GM21447 (cell line): ENCODE data around the gene NR3C2.

Experiments used
- ATAC-seq: cut with Tn5 transposase; IDR thresholded peaks from one replicate; pipeline ENCODE4 v1.9.1; 2021; ENCODE audit not compliant: unreplicated experiment

Gene NR3C2

DNA sequence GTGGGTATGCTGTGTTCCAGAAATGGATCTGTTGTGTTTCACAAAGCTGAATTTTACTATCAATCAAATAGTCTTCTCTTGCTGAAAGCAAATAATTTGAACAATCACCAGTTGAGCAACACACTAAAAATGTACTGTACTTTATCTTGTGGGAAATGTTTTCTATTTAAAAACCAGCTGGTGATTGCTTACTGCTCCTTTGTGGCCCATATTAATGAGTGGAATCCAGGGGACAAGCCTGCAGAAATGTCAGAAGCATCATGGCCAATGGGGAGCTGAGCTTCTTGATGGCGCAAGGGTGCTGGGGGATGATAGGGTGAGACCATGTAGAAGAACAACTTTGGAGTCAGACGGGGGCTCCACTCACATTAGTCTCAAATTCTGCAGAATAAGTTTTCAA, 364.2 kb downstream of the NR3C2 start:
- no peak for ATAC-seq

DNA sequence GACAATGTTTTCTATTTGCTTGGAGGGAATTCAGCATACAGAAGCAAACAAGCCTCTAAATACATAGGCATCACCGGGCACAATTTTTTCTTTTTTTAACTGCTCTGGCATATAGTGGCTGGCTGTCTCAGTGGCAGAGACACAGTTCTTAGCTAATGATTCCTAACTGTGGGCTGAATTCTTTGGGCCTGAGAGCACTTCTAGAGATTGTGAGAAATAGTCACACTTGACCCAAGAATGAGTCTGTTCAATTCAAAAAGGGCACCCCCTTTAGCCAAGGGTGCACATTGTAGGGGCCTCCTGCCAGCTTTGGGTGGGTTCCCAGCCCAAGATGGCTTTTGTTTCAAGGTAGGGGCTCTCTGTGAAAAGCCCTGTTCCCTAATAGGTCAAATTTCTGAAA, 364.6 kb downstream of the NR3C2 start:
- ATAC-seq: no peak

DNA sequence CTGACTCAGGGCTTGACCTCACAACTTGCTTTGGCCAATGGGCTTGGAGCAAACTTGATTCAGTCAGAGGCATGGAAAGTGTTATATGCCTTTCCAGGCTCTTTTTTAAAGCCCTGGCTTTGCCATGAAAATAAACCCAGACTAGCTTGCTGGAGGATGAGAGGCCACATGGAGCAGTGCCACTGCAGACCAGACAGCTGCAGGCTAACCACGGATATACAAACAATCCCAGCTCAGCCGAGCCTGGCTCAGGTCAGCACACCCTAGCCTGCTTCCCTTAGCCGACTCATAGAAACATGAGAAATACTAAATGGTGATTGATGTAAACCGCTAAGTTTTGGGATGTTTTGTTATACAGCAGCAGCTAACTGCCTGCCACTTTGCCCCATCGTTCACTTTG, 365.2 kb downstream of the NR3C2 start:
- ATAC-seq: no peak

DNA sequence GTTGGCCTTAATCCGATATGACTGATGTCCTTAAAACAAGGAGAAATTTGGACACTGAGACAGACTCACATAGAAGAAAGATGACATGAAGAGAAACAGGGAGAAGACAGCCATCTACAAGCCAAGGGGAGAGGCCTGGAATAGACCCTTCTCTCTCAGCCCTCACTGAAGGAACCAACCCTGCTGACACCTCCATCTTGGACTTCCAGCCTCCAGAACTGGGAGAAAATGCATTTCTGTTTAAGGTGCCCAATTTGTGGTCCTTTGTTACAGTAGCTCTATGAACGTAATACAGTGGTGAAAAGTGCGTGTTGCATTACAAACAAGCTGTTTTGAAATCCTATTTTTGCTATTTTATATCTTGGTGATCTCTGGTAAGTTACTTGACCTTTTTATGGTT, 366.8 kb downstream of the NR3C2 start:
- ATAC-seq: no peak

DNA sequence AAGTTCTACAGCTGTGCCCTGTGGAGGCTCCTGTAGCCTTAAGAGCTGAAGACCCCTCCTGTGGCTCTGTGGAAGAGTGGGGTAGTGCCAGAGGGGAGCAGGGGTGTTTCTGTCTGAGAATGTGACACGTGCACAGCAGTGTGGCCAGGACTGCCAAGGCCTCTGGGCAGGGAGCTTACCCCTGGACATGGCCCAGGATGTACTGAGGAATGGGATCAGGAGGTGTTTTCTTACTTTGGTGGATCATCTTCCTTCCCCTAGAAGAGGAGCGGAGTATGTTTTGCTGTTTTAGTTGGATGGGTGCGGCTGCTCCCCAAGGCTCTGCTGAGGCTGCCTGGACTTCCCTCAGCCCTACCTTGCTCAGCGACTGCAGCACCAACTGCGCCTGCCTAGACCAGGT, 367.8 kb downstream of the NR3C2 start:
- no peak for ATAC-seq

DNA sequence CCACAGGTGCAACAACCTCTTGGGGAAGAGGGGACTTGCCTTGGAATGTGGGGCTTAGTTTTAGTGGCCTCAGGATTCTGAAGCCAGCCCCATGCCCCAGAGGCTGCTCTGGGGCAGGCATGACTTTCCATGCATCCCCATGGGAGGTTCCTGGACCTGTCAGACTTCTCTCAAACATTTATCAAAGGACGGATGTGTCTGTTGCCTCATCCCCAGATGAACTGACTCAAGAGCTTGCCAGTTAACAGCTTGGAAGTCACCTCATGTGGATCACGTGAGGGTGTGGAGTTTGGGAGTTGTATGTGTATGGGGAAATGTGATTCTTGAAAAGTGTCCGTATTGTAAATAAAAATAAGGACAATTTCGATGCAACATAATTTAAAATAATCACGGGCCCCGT, 368.9 kb downstream of the NR3C2 start:
- no peak for ATAC-seq

DNA sequence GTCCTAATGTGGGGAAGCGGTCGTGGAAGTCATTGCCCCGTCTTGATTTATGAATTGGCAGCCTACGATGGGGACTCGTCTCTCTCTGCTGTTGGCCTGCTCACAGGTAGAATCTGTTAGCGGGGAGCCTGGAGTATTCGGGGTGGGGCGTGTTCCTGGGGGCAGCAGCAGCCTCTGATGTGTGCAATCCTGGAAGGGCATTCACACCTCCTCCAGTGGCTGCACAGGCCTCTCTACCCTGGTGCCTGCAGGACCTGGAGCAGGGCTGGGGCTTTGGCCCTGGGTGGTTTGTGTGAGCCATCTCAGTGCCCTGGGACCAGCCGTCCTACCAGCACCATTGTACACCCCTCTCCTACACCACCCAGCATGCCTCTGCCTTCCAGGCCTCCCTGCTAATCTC, 369.4 kb downstream of the NR3C2 start:
- no peak for ATAC-seq

DNA sequence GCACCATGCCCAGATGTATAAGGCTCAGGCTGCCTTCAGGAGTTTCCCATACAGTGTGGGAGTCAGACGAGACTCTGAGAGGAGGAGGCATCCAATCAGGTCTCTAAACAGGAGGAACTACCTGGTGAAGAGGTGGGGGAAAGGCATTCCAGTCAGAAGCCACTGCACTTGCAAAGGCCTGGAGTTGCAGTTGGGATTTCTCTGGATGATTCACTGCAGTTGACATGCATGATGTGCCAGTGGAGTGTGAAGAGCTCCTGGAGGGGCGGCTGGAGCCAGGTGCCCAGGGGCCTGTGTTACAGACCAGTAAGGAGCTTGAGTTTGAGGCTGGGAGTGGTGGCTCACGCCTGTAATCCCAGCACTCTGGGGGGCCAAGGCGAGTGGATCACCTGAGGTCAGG, 371.2 kb downstream of the NR3C2 start:
- ATAC-seq: no peak

DNA sequence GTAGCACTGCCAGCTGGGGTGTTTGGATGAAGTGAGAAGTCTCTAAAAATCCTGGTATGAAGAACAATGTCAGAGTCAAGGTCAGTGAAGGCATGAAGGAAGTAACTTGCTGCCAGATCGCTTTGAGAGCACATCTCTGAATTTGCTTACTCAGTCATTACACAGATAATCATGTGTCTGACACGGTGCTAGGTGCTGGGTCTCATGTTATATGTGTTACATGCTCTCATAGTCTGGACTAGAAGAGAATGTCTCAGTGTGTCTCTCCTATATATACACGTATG, 372.4 kb downstream of the NR3C2 start:
- no peak for ATAC-seq

DNA sequence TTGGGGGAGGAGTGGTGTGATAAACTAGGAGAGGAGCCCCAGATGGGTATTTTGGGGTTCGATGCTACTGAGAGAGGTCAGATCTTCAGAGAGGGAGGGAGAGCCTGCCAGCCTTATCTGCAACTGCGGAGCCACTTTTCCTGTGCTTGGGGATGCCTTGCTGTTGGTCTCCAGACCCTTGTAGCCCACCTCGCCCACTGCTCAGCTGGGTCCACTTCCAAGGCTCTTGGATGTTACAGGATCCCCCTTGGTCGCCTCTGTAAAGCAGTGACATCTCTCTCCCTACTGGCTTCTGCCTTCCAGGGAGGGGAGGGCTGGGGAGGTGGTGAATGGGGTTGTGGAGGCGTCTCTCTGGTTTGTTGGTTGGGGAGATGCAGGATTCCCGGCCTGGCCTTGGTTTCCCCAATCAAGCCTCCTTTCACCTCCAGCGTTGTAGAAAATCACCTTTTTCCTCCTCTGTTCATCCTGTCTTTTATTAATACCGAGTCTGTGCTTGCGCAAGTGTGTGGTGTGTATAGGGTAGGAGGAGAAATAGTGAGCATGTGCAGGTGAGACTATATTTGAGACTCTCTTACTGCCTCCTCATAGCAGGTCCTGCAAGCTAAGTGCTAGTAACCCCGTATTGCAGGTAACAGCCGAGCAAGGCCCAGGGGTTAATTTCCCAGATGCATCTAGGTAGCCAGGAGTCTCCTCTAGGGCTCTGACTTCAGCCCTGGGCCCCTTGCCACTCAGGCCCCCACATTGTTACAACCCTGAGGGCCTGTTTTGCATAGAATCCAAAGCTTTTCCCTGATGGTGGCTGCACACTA, 372.9 kb downstream of the NR3C2 start:
- ATAC-seq: no peak

DNA sequence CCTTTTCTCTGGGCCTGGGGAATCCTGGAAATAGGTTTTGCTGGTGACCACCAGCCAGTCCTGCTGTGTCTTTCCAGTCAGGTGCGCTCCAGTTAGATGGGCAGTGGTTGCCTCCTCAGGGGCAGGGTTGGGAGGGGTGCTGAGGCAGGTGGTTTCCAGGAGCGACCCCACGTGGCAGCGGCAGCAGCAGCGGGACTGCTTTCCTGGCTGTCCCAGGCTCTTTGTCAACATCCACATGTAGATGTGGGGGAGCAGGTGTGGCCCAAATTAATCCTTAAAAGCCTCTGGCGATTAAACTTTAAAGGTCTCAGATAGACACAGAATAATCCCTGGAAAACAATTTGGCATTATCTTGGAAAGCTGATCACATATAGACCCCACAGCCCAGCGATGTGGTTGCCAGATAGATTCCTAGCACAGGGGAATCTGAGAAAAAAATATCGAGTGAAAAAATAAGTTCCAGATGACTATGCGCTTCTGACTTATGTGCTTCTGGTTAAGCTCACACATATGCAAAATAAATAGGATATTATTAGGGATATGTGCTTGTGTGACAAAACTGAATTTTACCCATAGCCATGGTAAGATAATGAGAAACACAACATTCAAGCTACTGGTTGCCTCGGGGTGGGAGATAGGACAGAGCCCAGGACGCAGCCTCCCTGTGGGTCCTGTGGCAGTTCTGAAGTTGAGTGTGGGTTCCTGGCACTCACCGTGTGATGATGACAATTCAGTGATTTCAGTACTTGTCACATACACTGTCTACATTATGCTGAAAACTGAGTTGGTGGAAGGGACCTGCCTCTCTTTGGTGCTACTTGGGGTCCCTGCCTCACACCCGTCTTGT, 373.9 kb downstream of the NR3C2 start:
- no peak for ATAC-seq

DNA sequence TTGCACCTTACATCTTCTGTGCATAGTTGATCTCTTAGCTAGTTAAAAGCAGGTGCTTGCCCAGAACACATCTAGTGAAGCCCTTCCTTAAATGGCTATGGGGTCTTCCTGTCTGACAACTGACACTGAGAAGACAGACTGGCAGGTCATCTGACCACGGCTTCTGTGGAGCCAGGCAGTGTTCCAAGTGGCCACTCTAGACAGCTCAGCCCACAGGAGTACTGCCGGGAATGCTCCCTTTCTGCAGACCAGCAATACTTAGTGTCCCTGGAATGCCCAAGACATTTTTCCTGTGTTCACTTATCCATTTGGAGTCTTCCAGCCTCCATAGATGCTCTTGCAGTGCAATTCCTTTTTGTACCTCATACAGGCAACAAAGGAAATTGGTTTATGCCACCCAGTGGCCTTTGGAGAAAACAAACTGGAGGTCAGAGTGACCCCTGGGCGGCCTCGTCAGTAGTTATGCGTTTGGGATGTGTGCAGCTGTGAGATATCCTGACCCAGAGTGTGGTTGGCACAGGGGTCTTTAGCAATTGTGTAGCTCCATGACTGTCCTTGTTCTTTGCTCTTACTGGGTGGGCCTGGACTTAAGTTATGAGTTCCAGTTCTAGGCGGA, 374.8 kb downstream of the NR3C2 start:
- no peak for ATAC-seq

DNA sequence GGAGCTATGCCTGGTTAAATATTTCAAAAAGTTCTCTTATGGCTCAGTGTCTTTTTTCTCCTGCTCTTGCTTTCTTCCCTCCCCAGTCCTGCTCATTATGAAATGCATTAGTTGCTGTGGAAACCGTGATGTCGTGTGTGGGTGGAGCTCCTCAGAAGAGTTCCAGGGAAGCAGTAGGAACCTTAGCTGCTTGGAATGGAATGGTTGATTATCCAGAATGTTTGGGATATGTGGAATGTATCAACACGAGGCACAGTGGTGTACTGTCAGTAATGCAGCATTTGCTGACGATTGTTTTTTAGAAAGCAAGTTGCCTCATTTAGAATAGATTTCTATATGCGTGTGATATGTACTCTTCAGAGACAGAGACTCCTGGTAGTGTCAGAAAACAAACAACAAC, 377.1 kb downstream of the NR3C2 start:
- no peak for ATAC-seq

DNA sequence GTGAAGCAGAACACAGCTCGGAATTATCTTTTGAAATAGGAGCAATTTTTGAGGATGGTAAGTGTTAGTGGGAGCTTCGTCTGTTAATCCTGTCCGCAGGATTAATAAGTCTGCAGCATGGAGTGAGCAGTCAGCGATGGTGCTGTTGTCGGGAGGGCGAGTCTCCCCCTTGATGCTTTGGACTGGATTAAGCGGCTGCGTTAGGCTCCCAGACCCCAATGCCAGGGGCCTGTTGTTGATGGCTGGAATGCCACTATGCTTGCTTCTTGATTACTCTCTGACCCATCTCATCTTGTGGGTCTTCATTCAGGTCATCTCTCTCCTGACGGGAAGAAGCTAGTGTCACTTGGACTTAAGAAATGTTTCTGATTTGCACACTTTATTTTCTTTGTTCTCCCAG, 377.8 kb downstream of the NR3C2 start:
- ATAC-seq: no peak

DNA sequence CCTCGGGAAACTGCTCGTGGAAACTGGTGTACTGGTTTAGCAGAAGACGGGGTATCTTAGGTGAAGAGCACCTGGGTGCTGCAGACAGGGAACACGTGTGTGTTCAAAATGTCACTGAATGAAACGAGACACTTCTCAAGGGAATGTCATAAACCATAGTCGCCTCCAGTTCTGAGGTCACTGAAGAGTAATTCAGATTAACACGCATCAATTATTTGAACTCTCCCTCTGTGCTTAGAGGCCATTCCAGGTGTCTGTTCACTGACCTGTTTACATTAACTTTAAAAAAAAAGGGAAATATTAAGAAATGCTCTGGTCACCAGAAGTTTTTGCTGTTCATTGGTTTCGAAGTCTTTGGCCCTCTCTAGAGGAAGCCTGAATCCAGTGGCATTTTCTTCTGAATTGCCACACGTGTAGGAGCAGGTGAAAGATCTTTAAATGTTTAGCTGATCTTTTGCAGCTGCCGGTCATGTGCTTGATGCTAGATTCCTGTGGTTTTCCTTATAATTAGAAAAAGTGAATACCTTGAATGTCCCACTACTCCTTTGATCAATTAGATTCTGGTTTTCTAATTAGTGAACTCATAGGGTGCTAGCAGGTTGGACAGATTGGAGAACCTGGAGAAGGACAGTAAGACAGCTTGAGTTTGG, 379.8 kb downstream of the NR3C2 start:
- no peak for ATAC-seq

DNA sequence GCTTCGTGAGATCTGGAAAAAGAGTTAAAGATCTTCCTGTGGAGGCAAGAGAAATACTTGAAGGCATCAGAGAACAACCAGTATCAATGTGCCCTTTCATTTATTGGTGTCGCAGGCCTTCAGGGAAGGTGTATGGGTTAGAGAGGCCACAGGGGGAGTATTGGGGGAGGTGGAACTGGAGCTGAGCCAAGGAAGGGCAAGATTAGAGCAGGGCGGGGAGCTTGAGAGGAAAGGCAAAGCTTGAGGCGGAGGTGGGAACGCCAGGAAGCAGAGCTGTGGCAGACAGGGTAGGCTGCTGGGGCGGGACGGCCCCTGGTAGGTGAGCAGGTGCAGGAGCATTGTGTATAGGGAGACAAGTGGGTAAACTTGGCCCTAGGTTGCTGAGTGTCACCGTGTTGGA, 380.4 kb downstream of the NR3C2 start:
- no peak for ATAC-seq

DNA sequence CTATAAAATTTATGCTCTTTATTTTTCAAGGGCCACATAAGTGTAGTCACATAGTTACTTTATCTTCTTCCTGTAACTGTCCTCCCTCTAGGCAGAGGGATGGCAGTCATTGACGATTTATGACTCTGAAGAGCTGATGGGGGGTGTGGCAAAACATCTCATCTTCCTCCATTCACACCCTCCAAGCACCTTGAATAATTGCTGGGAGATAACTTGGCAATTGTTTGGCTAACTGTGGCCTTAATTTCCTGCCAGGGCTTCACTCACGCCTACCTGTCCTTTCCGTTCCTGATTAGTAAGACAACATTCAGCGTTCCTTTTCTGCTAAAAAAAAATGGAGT, 381.1 kb downstream of the NR3C2 start:
- ATAC-seq: no peak

DNA sequence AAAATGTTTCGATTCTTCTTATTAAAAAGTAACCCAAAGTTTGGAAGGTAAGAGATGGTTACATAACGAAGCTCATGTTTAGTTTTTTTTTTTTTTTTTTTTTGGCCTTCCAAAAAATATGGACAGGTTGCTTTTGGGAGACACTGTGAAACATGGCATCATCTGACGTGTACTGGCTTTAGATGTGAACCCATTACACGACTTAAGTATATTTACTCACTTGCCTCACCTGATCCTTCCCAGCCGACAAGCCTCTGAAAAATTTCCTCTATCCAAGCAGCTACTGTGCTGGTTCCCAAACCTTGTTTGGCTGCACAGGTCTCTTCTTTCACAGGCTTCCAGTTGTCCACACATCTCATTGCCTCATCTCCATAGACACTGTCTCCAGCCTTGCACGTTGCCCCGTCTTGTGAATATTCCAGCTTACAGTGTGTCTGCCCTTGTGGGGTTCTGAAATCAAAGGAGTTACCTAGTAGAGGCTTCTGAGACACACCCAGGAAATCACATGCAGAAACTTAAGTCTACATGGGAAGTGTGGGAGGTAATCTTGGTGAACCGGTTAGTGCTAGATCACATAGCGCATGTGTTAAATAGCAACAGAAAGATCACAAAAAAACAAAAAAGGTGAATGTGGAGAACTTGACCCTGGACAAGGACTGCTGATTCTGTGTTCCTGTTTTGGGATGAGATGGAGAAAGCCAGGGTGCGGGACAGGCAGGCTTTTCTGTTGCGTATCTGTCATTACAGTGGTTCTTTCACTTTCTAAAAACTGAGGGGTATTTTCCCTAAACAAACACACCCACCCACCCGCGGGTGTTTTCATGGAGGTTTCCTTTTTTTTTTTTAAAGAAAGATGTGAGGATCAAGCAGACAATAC, 381.7 kb downstream of the NR3C2 start:
- ATAC-seq: no peak

DNA sequence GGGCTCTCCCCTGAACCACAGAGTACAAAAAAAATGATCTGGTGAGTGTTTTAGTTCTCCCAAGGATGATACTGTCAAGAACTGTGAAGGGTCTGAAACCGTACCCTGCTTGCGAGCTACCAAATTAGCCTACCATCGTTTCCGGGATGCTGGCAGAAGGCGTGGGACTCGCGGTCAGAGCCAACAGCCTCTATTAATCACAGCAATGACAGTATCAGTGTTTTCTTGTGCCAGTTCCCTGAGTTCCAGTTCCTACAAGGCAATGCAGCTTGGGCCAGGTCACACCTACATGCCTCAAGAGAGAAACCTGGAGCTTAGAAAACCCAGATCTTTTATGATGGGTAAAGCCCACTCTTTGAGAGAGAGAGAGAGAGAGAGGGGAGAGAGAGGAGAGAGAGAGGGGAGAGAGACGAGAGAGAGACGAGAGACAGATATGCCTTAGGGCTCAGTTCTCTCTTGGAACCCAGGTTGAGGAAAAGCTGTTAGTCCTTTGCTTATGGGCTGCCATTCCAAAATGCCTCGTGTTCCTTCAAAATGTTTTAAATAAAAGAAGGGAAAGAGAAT, 382.5 kb downstream of the NR3C2 start:
- ATAC-seq: no peak

DNA sequence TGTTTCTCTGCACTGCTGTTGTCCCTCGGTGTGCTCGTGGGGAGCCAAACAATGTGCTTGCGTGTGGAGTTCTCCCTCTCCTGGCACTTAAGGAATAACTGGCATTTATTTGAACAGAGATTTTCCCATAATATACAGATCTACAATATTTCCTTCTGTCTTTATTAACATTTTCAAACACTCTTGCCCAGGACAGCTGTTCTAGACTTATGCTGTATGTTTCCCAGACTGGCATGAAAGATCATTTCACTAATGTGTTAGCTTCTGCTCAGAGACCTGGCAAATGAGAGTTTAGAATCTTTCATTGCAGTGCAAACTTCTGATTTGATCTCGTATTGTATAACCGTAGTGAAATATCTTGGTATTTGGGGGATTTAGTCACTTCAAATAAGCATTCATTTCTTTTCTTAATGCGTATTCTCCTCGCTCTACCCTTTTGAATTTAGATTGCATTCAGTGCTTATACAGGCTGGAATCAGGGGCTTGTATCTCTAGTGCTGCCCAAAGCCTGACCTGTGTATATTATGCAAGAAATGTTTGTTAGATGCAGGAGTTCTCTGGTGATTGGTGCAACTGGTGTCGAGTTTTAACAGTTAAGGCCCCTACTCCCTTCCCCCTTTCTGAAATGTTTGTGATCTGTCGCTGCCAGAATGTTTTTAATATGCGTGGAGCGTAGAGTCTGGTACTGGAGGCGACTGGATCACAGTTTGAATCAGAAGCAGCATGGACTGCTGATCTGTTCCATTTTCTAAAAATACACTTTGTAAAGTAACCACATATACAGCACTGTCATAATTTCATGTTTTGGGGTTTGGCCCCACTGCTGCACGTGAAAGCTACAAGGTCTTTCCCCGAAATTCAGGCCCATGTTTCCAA, 384.0 kb downstream of the NR3C2 start:
- ATAC-seq: no peak
